ENCODE data around the gene CLMN. TPM values are rescaled to one million over a fixed set of nuclear protein-coding genes. Genes with fewer than 3 reads are reported as not detected.

CLMN gene
- total RNA-seq, 1 donor from 2014 or later = 7.7 TPM

DNA sequence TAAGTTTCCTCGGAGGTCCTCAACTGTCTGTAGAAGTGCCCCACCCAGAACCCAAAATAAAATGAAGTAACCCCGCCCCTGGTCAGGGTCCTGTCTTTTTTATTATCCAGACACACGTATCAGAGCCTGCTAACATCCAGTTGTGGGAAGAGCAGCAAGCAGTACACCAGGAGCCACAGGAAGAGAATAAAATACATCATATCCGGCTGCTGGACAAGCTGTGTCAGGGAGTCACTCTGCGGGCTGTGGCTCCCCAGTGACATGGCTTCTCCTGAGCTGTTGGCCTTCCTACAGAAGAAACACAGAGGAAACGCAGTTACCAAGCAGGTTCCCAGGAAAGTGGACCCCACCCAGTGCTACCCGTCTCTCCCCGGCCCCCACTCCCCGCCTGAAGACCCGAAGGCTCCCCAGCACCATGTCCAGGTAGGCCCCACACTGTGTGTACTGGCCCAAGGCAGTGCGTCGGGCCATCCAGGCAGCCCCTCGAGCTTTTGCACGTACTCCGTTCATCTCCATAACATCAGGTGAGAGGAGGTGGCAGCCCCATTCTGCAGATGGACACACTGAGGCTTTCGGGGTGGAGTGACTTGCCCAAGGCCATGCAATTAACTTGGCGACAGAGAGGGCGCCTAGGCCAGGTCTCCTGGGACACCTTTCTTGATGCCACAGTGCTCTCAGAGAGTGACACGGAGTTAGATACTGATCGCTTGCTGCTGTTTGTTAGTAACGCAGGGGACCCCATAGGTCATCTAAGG, 128.1 kb downstream of the CLMN start:
- Mint-ChIP-seq H3K4me3 (no peak overlapping the region), H3K36me3 (ENCODE audit: low read depth) (peaks cover 5% of the 10 kb centered on the region), H3K9me3 (peaks cover 3% of the 10 kb centered on the region), H3K27me3 (ENCODE audit: low read depth) (no peaks in the 10 kb centered on the region), H3K27ac (ENCODE audit: unreplicated experiment) (no peak overlapping the region), H3K4me1 (no peaks in the 10 kb centered on the region)
- no peak for DNase-seq (ENCODE audit: low read depth, low spot score)
- TF ChIP-seq, protein P1, sequence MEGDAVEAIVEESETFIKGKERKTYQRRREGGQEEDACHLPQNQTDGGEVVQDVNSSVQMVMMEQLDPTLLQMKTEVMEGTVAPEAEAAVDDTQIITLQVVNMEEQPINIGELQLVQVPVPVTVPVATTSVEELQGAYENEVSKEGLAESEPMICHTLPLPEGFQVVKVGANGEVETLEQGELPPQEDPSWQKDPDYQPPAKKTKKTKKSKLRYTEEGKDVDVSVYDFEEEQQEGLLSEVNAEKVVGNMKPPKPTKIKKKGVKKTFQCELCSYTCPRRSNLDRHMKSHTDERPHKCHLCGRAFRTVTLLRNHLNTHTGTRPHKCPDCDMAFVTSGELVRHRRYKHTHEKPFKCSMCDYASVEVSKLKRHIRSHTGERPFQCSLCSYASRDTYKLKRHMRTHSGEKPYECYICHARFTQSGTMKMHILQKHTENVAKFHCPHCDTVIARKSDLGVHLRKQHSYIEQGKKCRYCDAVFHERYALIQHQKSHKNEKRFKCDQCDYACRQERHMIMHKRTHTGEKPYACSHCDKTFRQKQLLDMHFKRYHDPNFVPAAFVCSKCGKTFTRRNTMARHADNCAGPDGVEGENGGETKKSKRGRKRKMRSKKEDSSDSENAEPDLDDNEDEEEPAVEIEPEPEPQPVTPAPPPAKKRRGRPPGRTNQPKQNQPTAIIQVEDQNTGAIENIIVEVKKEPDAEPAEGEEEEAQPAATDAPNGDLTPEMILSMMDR (conservative IDR thresholded peaks at IDR 0.05) = no peak

DNA sequence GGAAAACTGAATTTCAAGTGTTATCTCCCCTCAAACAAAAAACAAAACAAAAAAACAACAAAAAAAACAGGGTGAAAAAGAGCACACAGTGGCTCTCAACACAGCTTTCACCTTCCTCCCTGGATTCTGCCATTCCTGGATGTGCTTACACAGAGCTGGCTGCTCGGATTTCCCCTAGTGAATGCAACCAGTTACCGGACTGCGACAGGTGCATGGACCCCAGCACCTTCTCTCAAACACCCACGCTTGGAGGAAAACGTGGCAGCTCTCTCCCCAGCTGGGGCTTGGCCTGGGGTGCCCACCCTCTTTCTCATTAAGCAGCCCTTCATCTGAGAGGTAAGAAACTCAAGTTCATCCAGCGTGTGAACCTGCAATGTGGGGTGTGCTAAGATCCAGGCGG, 128.9 kb downstream of the CLMN start:
- TF ChIP-seq, protein P1 (conservative IDR thresholded peaks at IDR 0.05) = no peak
- Mint-ChIP-seq H3K36me3 (ENCODE audit: low read depth) (peaks cover 5% of the 10 kb centered on the region), H3K4me1 (no peaks in the 10 kb centered on the region), H3K9me3 (peaks cover 3% of the 10 kb centered on the region), H3K27ac (ENCODE audit: unreplicated experiment) (no peak overlapping the region), H3K27me3 (ENCODE audit: low read depth) (no peaks in the 10 kb centered on the region), H3K4me3 (no peak overlapping the region)
- DNase-seq (ENCODE audit: low read depth, low spot score) = no peak

DNA sequence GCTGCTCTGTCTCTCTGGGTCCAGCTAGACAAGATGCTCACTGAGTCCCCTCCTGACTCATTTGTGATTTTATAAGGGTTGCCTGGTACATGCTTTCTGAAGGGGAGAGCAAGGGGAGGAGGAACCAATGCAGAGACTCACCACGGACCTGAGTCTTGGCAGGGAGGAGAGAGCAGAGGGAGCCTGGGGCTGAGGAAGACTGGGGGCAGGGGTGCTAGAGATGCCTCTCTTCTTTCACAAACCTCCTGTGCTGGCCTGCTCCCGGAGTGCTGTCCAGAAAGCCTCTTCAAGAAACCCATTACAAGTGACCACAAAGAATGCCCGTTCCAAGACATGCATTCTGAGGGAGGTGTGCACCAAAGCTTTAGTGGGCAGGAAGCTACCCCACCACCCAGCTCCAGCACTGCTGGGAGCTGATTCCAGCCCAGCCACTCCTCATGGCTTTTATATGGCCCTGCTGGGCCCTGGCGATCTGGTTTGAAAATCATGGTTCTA, 129.3 kb downstream of the CLMN start:
- H3K27ac Mint-ChIP-seq (ENCODE audit: unreplicated experiment) = no peak overlapping the region
- H3K9me3 Mint-ChIP-seq = peaks cover 3% of the 10 kb centered on the region
- H3K36me3 Mint-ChIP-seq (ENCODE audit: low read depth) = peaks cover 5% of the 10 kb centered on the region
- H3K4me3 Mint-ChIP-seq = no peak overlapping the region
- no peaks in the 10 kb centered on the region for H3K27me3 Mint-ChIP-seq (ENCODE audit: low read depth)
- TF ChIP-seq, protein P1 (conservative IDR thresholded peaks at IDR 0.05) = no peak
- no peaks in the 10 kb centered on the region for H3K4me1 Mint-ChIP-seq
- DNase-seq (ENCODE audit: low read depth, low spot score) = no peak

DNA sequence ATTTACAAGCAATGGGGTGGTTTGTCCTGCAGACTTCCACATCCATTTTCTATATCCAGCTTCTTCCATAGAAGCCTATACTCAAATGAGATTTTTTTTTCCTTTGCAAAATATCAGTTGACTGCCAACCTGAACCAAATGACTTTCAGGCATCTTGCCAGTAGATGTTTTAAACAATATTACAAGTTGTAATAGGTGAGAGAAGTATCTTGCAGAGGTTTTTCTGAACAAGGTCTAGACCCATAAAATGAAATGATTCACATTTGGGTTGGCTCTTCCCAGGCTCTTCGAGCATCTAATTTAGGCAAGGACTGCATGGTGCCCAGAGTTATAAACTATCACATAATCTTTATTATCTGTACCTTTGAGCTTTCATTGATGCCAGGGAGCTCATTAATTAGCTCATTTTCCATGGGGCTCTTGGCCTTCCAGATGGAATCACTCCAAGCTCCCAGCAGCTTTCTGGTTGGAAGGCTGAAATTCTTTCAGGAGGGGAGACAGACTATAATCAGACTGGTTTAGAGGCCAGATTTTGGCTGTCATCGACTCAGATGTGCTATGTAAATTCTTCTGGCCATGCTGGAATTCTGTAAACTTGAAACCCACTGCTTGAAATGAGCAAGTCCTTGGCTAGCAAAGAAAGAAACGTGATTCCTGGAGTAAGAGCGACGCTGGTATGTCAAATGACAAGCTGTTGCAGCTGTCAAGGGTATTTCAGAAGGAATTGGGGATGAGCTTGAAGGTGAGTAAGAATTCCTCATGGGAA, 130.2 kb downstream of the CLMN start:
- Mint-ChIP-seq H3K4me3 (no peak overlapping the region), H3K9me3 (peaks cover 3% of the 10 kb centered on the region), H3K27ac (ENCODE audit: unreplicated experiment) (peak overlapping the region; percentile 60), H3K27me3 (ENCODE audit: low read depth) (no peaks in the 10 kb centered on the region), H3K36me3 (ENCODE audit: low read depth) (peaks cover 5% of the 10 kb centered on the region), H3K4me1 (no peaks in the 10 kb centered on the region)
- DNase-seq (ENCODE audit: low read depth, low spot score) = no peak
- TF ChIP-seq, protein P1 (conservative IDR thresholded peaks at IDR 0.05) = no peak

DNA sequence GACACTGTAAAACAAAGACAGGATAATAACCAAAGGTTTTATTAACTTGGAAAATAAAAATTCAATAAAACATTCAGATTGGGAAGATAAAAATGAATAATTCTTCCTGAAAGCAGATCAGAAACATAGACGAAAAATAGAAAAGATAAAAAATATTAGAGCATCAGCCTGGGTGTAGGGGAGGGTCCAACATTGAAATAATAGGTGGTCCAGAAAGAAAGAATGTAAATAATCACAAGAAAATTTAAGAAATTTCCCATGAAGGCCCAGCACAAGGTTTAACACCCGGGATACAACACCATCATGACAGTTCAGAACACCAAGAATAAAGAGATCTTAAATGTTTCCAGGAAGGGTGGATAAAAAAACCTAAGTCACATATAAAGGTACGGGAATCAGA, 131.3 kb downstream of the CLMN start:
- peaks cover 5% of the 10 kb centered on the region for H3K36me3 Mint-ChIP-seq (ENCODE audit: low read depth)
- H3K4me3 Mint-ChIP-seq = no peak overlapping the region
- no peak overlapping the region for H3K27ac Mint-ChIP-seq (ENCODE audit: unreplicated experiment)
- no peaks in the 10 kb centered on the region for H3K27me3 Mint-ChIP-seq (ENCODE audit: low read depth)
- DNase-seq (ENCODE audit: low read depth, low spot score) = no peak
- peaks cover 5% of the 10 kb centered on the region for H3K4me1 Mint-ChIP-seq
- peaks cover 3% of the 10 kb centered on the region for H3K9me3 Mint-ChIP-seq
- TF ChIP-seq, protein P1 (conservative IDR thresholded peaks at IDR 0.05) = no peak
